Trophoblast cell (in vitro differentiated cells and primary cell): ENCODE measurements around the gene MX2.
"Not testable (repeated sequence)": the region's sequence is repeated elsewhere in the genome, so short reads cannot be mapped to it uniquely, and the experiment has no call there.

Source experiments
- DNase-seq, 2 donors: peaks; one replicate each; pipeline ENCODE4 v3.0.0-alpha.2; 2016
- H2AFZ ChIP-seq: 2 replicates; pipeline ENCODE4 v1.6.1; 2013; ENCODE audit warnings: low read length, moderate library complexity, mild to moderate bottlenecking; ENCODE audit not compliant: insufficient read depth, poor library complexity
- H2AK5ac ChIP-seq: 2 replicates; pipeline ENCODE4 v1.6.1; 2013; ENCODE audit warnings: mild to moderate bottlenecking, low read length
- H2BK120ac ChIP-seq: 2 replicates; pipeline ENCODE4 v1.6.1; 2013; ENCODE audit warnings: low read length, mild to moderate bottlenecking, moderate library complexity; ENCODE audit not compliant: insufficient read depth, poor library complexity
- H2BK12ac ChIP-seq: 2 replicates; pipeline ENCODE4 v1.6.1; 2013; ENCODE audit warnings: mild to moderate bottlenecking, low read length, moderate library complexity
- H2BK5ac ChIP-seq: 2 replicates; pipeline ENCODE4 v1.6.1; 2013; ENCODE audit warnings: low read length, low read depth, moderate library complexity, mild to moderate bottlenecking; ENCODE audit not compliant: poor library complexity
- H3K14ac ChIP-seq: 2 replicates; pipeline ENCODE4 v1.6.1; 2013; ENCODE audit warnings: mild to moderate bottlenecking, low read length
- H3K18ac ChIP-seq: 2 replicates; pipeline ENCODE4 v1.6.1; 2013; ENCODE audit warnings: mild to moderate bottlenecking, low read length
- H3K23ac ChIP-seq: 2 replicates; pipeline ENCODE4 v1.6.1; 2013; ENCODE audit warnings: low read length
- H3K27ac ChIP-seq: 2 replicates; pipeline ENCODE4 v1.5.1; 2013; ENCODE audit warnings: low read depth, mild to moderate bottlenecking, inconsistent platforms, low read length, moderate library complexity
- H3K27me3 ChIP-seq: 2 replicates; pipeline ENCODE4 v1.6.1; 2013; ENCODE audit warnings: inconsistent platforms, mild to moderate bottlenecking, low read length, moderate library complexity; ENCODE audit not compliant: insufficient read depth
- H3K36me3 ChIP-seq, 2 experiments: 1 replicate in 1 of 2; 2 replicates in 1 of 2; pipeline ENCODE4 v1.6.1; 2013; ENCODE audit warnings: low read length in 2 of 2, mild to moderate bottlenecking in 2 of 2, moderate library complexity in 1 of 2; ENCODE audit not compliant: insufficient read depth in 2 of 2, control insufficient read depth in 1 of 2
- H3K4ac ChIP-seq: 2 replicates; pipeline ENCODE4 v1.6.1; 2013; ENCODE audit warnings: low read depth, mild to moderate bottlenecking, low read length, moderate library complexity
- H3K4me1 ChIP-seq, 2 experiments: 1 replicate in 1 of 2; 2 replicates in 1 of 2; pipeline ENCODE4 v1.6.1; 2013; ENCODE audit warnings: low read length in 2 of 2, mild to moderate bottlenecking in 2 of 2, moderate library complexity in 1 of 2; ENCODE audit not compliant: insufficient read depth in 2 of 2, control insufficient read depth in 1 of 2
- H3K4me2 ChIP-seq: 2 replicates; pipeline ENCODE4 v1.6.1; 2013; ENCODE audit warnings: inconsistent platforms, mild to moderate bottlenecking, low read length, moderate library complexity
- H3K4me3 ChIP-seq: 2 replicates; pipeline ENCODE4 v1.5.1; 2013; ENCODE audit warnings: mild to moderate bottlenecking, low read depth, low read length, inconsistent platforms
- H3K79me1 ChIP-seq: one replicate; pipeline ENCODE4 v1.6.1; 2013; ENCODE audit warnings: low read length
- H3K79me2 ChIP-seq: 2 replicates; pipeline ENCODE4 v1.6.1; 2013; ENCODE audit warnings: low read length, mild to moderate bottlenecking; ENCODE audit not compliant: control insufficient read depth, insufficient read depth, poor library complexity
- H3K9ac ChIP-seq: 2 replicates; pipeline ENCODE4 v1.6.1; 2013; ENCODE audit warnings: mild to moderate bottlenecking, low read length
- H3K9me3 ChIP-seq: 2 replicates; pipeline ENCODE4 v1.6.1; 2013; ENCODE audit warnings: low read depth, mild to moderate bottlenecking, control low read depth, inconsistent platforms, low read length; ENCODE audit not compliant: insufficient read depth
- H4K12ac ChIP-seq: 2 replicates; pipeline ENCODE4 v1.6.1; 2013; ENCODE audit warnings: low read depth, mild to moderate bottlenecking, low read length, moderate library complexity
- H4K8ac ChIP-seq: 2 replicates; pipeline ENCODE4 v1.6.1; 2013; ENCODE audit warnings: low read depth, mild to moderate bottlenecking, low read length, moderate library complexity
- H4K91ac ChIP-seq: one replicate; pipeline ENCODE4 v1.6.1; 2013; ENCODE audit warnings: low read depth, mild to moderate bottlenecking, low read length, moderate library complexity
- WGBS: extraction: QIAGEN DNeasy Blood & Tissue Kit; methylation state at CpG from one replicate; pipeline ENCODE4 v1.1.7; 2013; ENCODE audit warnings: missing lambda C conversion rate; ENCODE audit not compliant: insufficient read length, insufficient coverage; ENCODE audit errors: extremely low coverage; 5-methylcytosine and 5-hydroxymethylcytosine counted together

MX2 gene

DNA sequence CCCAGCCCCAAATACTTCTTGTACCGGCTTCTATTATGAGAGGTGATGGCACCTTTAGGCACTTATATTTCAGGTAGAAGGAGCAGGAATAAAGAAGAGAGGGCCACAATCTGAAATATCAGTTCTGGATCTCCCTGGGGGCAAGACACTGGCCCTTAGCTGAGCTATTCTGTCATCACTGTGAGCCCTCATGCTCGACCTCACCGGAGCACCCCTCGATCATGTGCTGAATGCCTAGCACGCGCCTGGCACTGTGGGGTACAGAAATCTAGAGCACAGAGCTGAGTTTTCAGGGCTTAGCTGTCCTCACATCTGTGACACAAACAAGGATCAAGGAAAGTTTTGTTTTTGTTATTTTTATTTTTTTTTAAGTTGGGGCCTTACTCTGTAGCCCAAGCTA is 56.6 kb downstream of the MX2 start:
- Histone ChIP-seq H2BK120ac (no peak overlapping the region), H3K4me3 (no peak overlapping the region), H3K14ac (no peak overlapping the region), H3K27ac (no peak overlapping the region), H4K91ac (no peak overlapping the region), H3K9me3 (no peaks in the 10 kb centered on the region), H2AFZ (no peak overlapping the region), H3K79me2 (peaks cover 2% of the 10 kb centered on the region), H3K27me3 (no peaks in the 10 kb centered on the region), H3K9ac (no peak overlapping the region), H4K12ac (no peak overlapping the region), H4K8ac (no peak overlapping the region), H3K36me3 (no peaks in the 10 kb centered on the region), H2BK5ac (no peak overlapping the region), H3K18ac (no peak overlapping the region), H2AK5ac (no peak overlapping the region), H3K4me2 (no peak overlapping the region), H3K79me1 (no peaks in the 10 kb centered on the region), H3K4ac (no peak overlapping the region), H3K4me1 (peaks cover 0 to 3% of the 10 kb centered on the region in 2 experiments), H3K23ac (no peak overlapping the region), H2BK12ac (no peak overlapping the region)
- WGBS, result no CpG with 5 or more reads among the region's 6 CpGs
- no peak for DNase-seq

DNA sequence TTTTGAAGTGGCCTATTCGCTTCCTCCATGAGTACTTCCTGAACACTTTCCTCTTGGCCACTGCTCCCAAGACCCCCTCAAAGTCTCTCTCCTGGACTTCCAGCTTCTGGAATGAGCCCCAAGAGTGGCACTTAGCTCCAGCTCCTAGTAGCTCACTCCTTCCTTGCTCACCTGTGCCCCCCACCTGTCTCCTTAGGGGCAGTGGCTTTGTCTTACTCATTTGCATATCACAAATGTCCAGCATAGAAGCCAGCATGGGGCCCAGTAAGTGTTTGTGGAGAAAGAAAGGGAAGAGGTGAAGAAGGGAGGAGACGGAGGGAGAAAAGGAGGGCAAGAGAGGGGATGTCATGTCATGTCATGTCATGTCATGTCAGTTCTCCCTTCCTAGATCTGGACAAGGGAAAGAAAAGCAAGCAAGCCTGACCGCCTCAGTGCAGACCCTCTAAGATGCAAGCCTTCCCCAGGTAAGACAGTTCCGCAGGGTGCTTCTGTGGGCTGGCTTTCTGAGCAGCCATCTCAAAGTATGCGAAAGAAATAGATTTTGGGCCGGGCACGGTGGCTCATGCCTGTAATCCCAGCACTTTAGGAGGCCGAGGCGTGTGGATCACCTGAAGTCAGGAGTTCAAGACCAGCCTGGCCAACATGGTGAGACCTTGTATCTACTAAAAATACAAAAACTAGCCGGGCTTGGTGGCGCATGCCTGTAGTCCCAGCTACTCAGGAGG is 57.3 kb downstream of the MX2 start:
- DNase-seq, result no peak
- H3K79me1 ChIP-seq, result no peaks in the 10 kb centered on the region
- no peak overlapping the region for H3K23ac ChIP-seq
- H3K4ac ChIP-seq, result no peak overlapping the region
- H3K27ac ChIP-seq, result no peak overlapping the region
- no peak overlapping the region for H3K4me3 ChIP-seq
- no peaks in the 10 kb centered on the region for H3K36me3 ChIP-seq
- no peak overlapping the region for H2AK5ac ChIP-seq
- no peak overlapping the region for H2AFZ ChIP-seq
- no peak overlapping the region for H4K12ac ChIP-seq
- no peak overlapping the region for H4K8ac ChIP-seq
- 100% methylated on average over 1 of the region's 11 CpGs for WGBS
- H2BK12ac ChIP-seq, result no peak overlapping the region
- peaks cover 2% of the 10 kb centered on the region for H3K79me2 ChIP-seq
- H3K18ac ChIP-seq, result no peak overlapping the region
- no peak overlapping the region for H4K91ac ChIP-seq
- H3K14ac ChIP-seq, result no peak overlapping the region
- peaks cover 2% of the 10 kb centered on the region for H3K9me3 ChIP-seq
- peaks cover 0 to 3% of the 10 kb centered on the region in 2 experiments for H3K4me1 ChIP-seq
- no peaks in the 10 kb centered on the region for H3K27me3 ChIP-seq
- H2BK5ac ChIP-seq, result no peak overlapping the region
- H3K9ac ChIP-seq, result no peak overlapping the region
- H3K4me2 ChIP-seq, result no peak overlapping the region
- no peak overlapping the region for H2BK120ac ChIP-seq

DNA sequence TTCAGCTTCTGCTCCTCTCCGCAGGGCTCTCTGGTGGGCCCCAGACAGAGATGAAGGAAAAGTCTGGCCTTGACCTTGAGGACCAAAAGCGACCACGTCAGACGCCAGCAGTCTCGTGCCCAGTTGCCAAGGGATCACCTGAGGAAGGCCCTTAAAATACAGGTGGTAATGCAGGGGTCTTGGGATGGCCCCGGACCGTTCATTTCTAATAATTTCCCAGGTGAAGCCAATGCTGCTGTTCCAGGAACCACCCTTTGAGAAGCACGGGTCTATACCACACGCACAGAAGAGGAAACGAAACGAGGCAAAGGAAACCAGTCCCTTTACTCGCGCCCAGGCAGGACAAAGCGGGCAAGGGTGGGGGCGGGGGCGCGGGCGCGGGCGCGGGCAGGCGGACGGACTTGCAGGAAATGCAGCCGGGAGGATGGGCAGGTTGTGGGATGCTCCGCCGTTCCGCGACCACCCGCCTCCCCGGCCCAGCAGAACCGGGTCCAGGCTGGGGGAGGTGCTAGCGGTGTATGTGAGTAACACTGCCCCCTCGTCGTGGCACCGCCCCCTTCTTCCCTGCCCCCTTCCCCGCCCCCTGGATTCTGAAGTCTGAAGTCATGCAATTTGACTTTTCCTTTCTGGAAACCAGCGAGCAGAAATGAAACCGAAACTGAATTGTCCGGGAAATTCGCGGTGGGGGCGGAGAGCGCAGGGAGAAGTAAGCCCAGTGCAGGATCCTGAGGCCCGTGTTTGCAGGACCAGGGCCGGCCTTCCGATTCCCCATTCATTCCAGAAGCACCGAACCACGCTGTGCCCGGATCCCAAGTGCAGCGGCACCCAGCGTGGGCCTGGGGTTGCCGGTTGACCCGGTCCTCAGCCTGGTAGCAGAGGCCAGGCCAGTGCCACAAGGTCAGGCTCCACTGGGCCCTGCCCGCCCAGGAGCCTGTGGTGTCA is 58.4 kb downstream of the MX2 start:
- Histone ChIP-seq H3K36me3 (no peaks in the 10 kb centered on the region), H3K27ac (no peak overlapping the region), H2BK120ac (no peak overlapping the region), H3K4ac (no peak overlapping the region), H2BK5ac (no peak overlapping the region), H2BK12ac (no peak overlapping the region), H3K9me3 (peaks cover 2% of the 10 kb centered on the region), H4K91ac (no peak overlapping the region), H2AFZ (peak overlapping the region; percentile 38), H3K4me3 (peak overlapping the region; percentile 64), H3K23ac (no peak overlapping the region), H4K8ac (peak overlapping the region; percentile 58), H3K14ac (peak overlapping the region; percentile 13), H3K4me1 (peaks cover 0 to 3% of the 10 kb centered on the region in 2 experiments), H2AK5ac (no peak overlapping the region), H3K79me2 (peaks cover 2% of the 10 kb centered on the region), H3K4me2 (peak overlapping the region; percentile 72), H3K18ac (no peak overlapping the region), H3K27me3 (no peaks in the 10 kb centered on the region), H3K9ac (peak overlapping the region; percentile 18), H4K12ac (peak overlapping the region; percentile 3), H3K79me1 (no peaks in the 10 kb centered on the region)
- peak; percentile 83 to 95 for DNase-seq
- WGBS, result no CpG with 5 or more reads among the region's 54 CpGs

DNA sequence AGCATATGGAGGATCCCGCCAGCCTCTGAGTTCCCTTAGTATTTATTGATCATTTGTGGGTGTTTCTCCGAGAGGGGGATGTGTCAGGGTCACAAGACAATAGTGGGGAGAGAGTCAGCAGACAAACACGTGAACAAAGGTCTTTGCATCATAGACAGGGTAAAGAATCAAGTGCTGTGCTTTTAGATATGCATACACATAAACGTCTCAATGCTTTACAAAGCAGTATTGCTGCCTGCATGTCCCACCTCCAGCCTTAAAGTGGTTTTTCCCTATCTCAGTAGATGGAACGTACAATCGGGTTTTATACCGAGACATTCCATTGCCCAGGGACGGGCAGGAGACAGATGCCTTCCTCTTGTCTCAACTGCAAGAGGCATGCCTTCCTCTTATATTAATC is 59.2 kb downstream of the MX2 start:
- not testable (repeated sequence) for H4K8ac ChIP-seq, H3K23ac ChIP-seq, H4K12ac ChIP-seq, H2AFZ ChIP-seq, H3K79me1 ChIP-seq, H2BK5ac ChIP-seq, H3K14ac ChIP-seq, H3K4me2 ChIP-seq, H3K4me1 ChIP-seq, DNase-seq, H3K27ac ChIP-seq, H3K18ac ChIP-seq, H2AK5ac ChIP-seq, H3K9me3 ChIP-seq, H3K4ac ChIP-seq, H2BK12ac ChIP-seq, H3K36me3 ChIP-seq, H3K79me2 ChIP-seq, H4K91ac ChIP-seq, H3K4me3 ChIP-seq, H3K27me3 ChIP-seq, H2BK120ac ChIP-seq, H3K9ac ChIP-seq
- WGBS, result no CpG with 5 or more reads among the region's 8 CpGs
